GM23248 (cell line): ENCODE results near the gene LDLRAD3.

ENCODE experiments used
- EZH2 ChIP-seq: fragments of 200-600 bp; sonication (generic); IDR thresholded peaks from 2 replicates; pipeline ENCODE4 v1.6.1; 2018; ENCODE audit warnings: antibody characterized with exemption, mild to moderate bottlenecking; ENCODE audit not compliant: insufficient read depth, poor library complexity, severe bottlenecking
- EZH2phosphoT487 ChIP-seq: fragments of 200-600 bp; sonication (generic); IDR thresholded peaks from 2 replicates; pipeline ENCODE4 v1.6.1; 2018; ENCODE audit warnings: antibody characterized with exemption, moderate library complexity, mild to moderate bottlenecking, low read depth; ENCODE audit not compliant: insufficient read depth

- TF ChIP-seq EZH2 = no peak
- TF ChIP-seq EZH2phosphoT487 = no peak
These were observed 29.0 kb upstream of the LDLRAD3 start for GRCh38 chr11:35914816-35915215.
